ENCODE measurements around the gene SZT2.

Gene SZT2

GRCh38 chr1:43437031-43437973, 47.6 kb downstream of the SZT2 start:
- Histone ChIP-seq H3K4me3 (no peak overlapping the region), H3K27ac (peak overlapping the region in 2 of 21 experiments; percentile 9 to 18)

GRCh38 chr1:43438006-43438405, 48.3 kb downstream of the SZT2 start:
- H3K4me3 ChIP-seq, result no peak overlapping the region

GRCh38 chr1:43438576-43438952, 48.9 kb downstream of the SZT2 start:
- Histone ChIP-seq H3K27ac (no peak overlapping the region), H3K4me3 (no peak overlapping the region)

More at GRCh38 chr1:43438006-43438405, 48.3 kb downstream of the SZT2 start:
- peak overlapping the region in 1 of 21 experiments; percentile 9 for H3K27ac ChIP-seq

GRCh38 chr1:43438953-43439581, 49.4 kb downstream of the SZT2 start:
- Histone ChIP-seq H3K4me3 (no peak overlapping the region), H3K27ac (no peak overlapping the region)

GRCh38 chr1:43439781-43440180, 50.1 kb downstream of the SZT2 start:
- H3K27ac ChIP-seq, result no peak overlapping the region

GRCh38 chr1:43440358-43440757, 50.7 kb downstream of the SZT2 start:
- H3K27ac ChIP-seq, result no peak overlapping the region
- H3K4me3 ChIP-seq, result no peak overlapping the region

More at GRCh38 chr1:43439781-43440180, 50.1 kb downstream of the SZT2 start:
- no peak overlapping the region for H3K4me3 ChIP-seq

- Histone ChIP-seq H3K4me3 (no peak overlapping the region), H3K27ac (no peak overlapping the region)
These were observed 51.6 kb downstream of the SZT2 start for GRCh38 chr1:43441166-43441893.

GRCh38 chr1:43441894-43442637, 52.4 kb downstream of the SZT2 start:
- Histone ChIP-seq H3K4me3 (no peak overlapping the region), H3K27ac (no peak overlapping the region)

- Histone ChIP-seq H3K4me3 (no peak overlapping the region), H3K27ac (no peak overlapping the region)
These were observed 53.1 kb downstream of the SZT2 start for GRCh38 chr1:43442756-43443155.

GRCh38 chr1:43443197-43443946, 53.7 kb downstream of the SZT2 start:
- Histone ChIP-seq H3K27ac (no peak overlapping the region), H3K4me3 (no peak overlapping the region)

GRCh38 chr1:43444151-43444828, 54.6 kb downstream of the SZT2 start:
- no peak overlapping the region for H3K4me3 ChIP-seq

GRCh38 chr1:43444836-43445235, 55.1 kb downstream of the SZT2 start:
- Histone ChIP-seq H3K4me3 (no peak overlapping the region), H3K27ac (no peak overlapping the region)

More at GRCh38 chr1:43444151-43444828, 54.6 kb downstream of the SZT2 start:
- no peak overlapping the region for H3K27ac ChIP-seq

GRCh38 chr1:43445606-43446387, 56.1 kb downstream of the SZT2 start:
- Histone ChIP-seq H3K27ac (no peak overlapping the region), H3K4me3 (no peak overlapping the region)

- Histone ChIP-seq H3K27ac (no peak overlapping the region), H3K4me3 (no peak overlapping the region)
These were observed 56.7 kb downstream of the SZT2 start for GRCh38 chr1:43446388-43446740.

GRCh38 chr1:43446881-43447835, 57.5 kb downstream of the SZT2 start:
- Histone ChIP-seq H3K4me3 (no peak overlapping the region), H3K27ac (no peak overlapping the region)

- H3K4me3 ChIP-seq, result no peak overlapping the region
- H3K27ac ChIP-seq, result no peak overlapping the region
These were observed 58.4 kb downstream of the SZT2 start for GRCh38 chr1:43447891-43448708.

Measured in skin epidermis (tissue), 12 donors.